OCI-LY1 (cell line): Measurements from ENCODE around the gene GJB2.
"Not testable (repeated sequence)": the region's sequence is repeated elsewhere in the genome, so short reads cannot be mapped to it uniquely, and the experiment has no call there.

ENCODE experiments used
- H2AFZ ChIP-seq: fragments of 200-600 bp; sonication (generic), shearing (Covaris generic); 2 replicates; pipeline ENCODE4 v1.6.0; 2014; ENCODE audit warnings: antibody characterized with exemption, mild to moderate bottlenecking, low read length
- H3F3A ChIP-seq: fragments of 200-600 bp; sonication (generic), shearing (Covaris generic); 2 replicates; pipeline ENCODE4 v1.6.0; 2014; ENCODE audit warnings: mild to moderate bottlenecking, antibody characterized with exemption, low read length, moderate library complexity; ENCODE audit not compliant: insufficient read depth
- H3K27ac ChIP-seq: fragments of 200-600 bp; sonication (generic); 2 replicates; pipeline ENCODE4 v1.5.1; 2014; ENCODE audit warnings: low read length, mixed run types, mild to moderate bottlenecking, low read depth; ENCODE audit not compliant: poor library complexity, severe bottlenecking
- H3K27me3 ChIP-seq: fragments of 200-600 bp; sonication (generic); 2 replicates; pipeline ENCODE4 v1.6.0; 2014; ENCODE audit warnings: antibody characterized with exemption, mild to moderate bottlenecking, low read length, moderate library complexity; ENCODE audit not compliant: insufficient read depth
- H3K36me3 ChIP-seq: fragments of 200-600 bp; sonication (generic); 2 replicates; pipeline ENCODE4 v1.6.1; 2014; ENCODE audit warnings: mild to moderate bottlenecking, antibody characterized with exemption, low read length, moderate library complexity, mixed read lengths; ENCODE audit not compliant: insufficient read depth
- H3K4me1 ChIP-seq: fragments of 200-600 bp; sonication (generic); 2 replicates; pipeline ENCODE4 v1.5.1; 2014; ENCODE audit warnings: mild to moderate bottlenecking, low read length, moderate library complexity; ENCODE audit not compliant: insufficient read depth, severe bottlenecking
- H3K4me2 ChIP-seq: fragments of 200-600 bp; sonication (generic), shearing (Covaris generic); 2 replicates; pipeline ENCODE4 v1.6.1; 2014; ENCODE audit warnings: low read length
- H3K4me3 ChIP-seq: fragments of 200-600 bp; sonication (generic); 2 replicates; pipeline ENCODE4 v1.5.1; 2014; ENCODE audit warnings: low read length, low read depth, mild to moderate bottlenecking, mixed read lengths; ENCODE audit not compliant: poor library complexity, severe bottlenecking
- H3K79me2 ChIP-seq: fragments of 200-600 bp; shearing (Covaris generic); 2 replicates; pipeline ENCODE4 v1.6.1; 2016; ENCODE audit warnings: mixed run types, low read length, mixed read lengths; ENCODE audit not compliant: insufficient read depth
- H3K9ac ChIP-seq: fragments of 200-600 bp; sonication (generic), shearing (Covaris generic); 2 replicates; pipeline ENCODE4 v1.6.1; 2014; ENCODE audit warnings: mild to moderate bottlenecking, low read length, mixed read lengths
- H3K9me2 ChIP-seq: fragments of 200-600 bp; sonication (generic), shearing (Covaris generic); 2 replicates; pipeline ENCODE4 v1.6.1; 2014; ENCODE audit warnings: low read depth, mild to moderate bottlenecking, low read length, mixed read lengths
- H3K9me3 ChIP-seq: fragments of 200-600 bp; shearing (Covaris generic); 2 replicates; pipeline ENCODE4 v1.6.1; 2014; ENCODE audit warnings: low read length, mixed read lengths
- H4K20me1 ChIP-seq: fragments of 200-600 bp; sonication (generic), shearing (Covaris generic); 2 replicates; pipeline ENCODE4 v1.6.0; 2016; ENCODE audit warnings: mild to moderate bottlenecking, low read length; ENCODE audit not compliant: insufficient read depth
- EZH2 ChIP-seq: fragments of 200-600 bp; sonication (generic), shearing (Covaris generic); IDR thresholded peaks from 2 replicates; pipeline ENCODE4 v1.8.0; 2017; ENCODE audit warnings: borderline replicate concordance, mixed run types, mild to moderate bottlenecking, antibody characterized with exemption, low read length, moderate library complexity, mixed read lengths
- TF ChIP-seq, protein P1 (sequence below): fragments of 200-600 bp; sonication (generic), shearing (Covaris generic); IDR thresholded peaks from 2 replicates; pipeline ENCODE4 v1.5.1; 2017; ENCODE audit warnings: mild to moderate bottlenecking, antibody characterized with exemption, low read length, moderate library complexity, mixed read lengths

GJB2 gene

DNA sequence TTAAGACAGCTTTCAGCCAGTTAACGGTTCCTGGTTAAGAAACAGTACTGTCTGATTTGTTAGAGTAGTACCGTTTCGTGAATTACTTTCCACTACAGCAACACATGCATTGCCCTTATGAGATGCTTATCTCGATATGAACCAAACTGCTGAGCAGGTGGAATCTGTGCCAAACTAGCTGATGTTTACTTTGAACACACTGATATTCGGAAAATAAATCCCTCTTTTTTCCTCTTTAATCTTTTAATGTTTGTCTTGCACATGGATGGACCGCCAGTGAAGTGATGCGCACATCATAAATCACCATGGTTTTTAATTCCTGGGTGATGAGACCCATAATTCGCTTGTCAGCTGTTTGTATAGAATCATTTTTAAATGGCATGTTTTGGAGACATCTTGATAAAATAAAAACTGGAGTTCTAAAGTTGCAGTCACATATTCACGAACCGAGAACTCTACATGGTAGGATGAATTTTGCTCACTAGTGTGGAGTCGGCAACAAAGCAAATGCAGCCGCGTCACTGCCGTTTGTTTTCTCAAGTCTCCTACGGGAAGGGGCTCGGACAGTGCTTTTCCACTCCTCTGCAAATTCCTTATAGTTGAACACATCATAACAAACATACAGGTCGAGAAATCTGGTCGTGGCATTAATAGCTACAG is 33.0 kb downstream of the GJB2 start:
- Histone ChIP-seq H2AFZ (no peak overlapping the region), H3K79me2 (no peaks in the 10 kb centered on the region), H3K4me2 (no peak overlapping the region), H3F3A (no peaks in the 10 kb centered on the region), H3K9me3 (no peaks in the 10 kb centered on the region), H3K36me3 (no peaks in the 10 kb centered on the region), H3K27ac (no peak overlapping the region), H3K9ac (no peak overlapping the region), H3K9me2 (no peaks in the 10 kb centered on the region), H3K27me3 (no peaks in the 10 kb centered on the region; the same call in 1 of the 2 replicates), H4K20me1 (no peaks in the 10 kb centered on the region), H3K4me3 (no peak overlapping the region), H3K4me1 (peaks cover 11% of the 10 kb centered on the region)
- no peak for TF ChIP-seq EZH2
- TF ChIP-seq, protein P1, sequence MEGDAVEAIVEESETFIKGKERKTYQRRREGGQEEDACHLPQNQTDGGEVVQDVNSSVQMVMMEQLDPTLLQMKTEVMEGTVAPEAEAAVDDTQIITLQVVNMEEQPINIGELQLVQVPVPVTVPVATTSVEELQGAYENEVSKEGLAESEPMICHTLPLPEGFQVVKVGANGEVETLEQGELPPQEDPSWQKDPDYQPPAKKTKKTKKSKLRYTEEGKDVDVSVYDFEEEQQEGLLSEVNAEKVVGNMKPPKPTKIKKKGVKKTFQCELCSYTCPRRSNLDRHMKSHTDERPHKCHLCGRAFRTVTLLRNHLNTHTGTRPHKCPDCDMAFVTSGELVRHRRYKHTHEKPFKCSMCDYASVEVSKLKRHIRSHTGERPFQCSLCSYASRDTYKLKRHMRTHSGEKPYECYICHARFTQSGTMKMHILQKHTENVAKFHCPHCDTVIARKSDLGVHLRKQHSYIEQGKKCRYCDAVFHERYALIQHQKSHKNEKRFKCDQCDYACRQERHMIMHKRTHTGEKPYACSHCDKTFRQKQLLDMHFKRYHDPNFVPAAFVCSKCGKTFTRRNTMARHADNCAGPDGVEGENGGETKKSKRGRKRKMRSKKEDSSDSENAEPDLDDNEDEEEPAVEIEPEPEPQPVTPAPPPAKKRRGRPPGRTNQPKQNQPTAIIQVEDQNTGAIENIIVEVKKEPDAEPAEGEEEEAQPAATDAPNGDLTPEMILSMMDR: no peak

DNA sequence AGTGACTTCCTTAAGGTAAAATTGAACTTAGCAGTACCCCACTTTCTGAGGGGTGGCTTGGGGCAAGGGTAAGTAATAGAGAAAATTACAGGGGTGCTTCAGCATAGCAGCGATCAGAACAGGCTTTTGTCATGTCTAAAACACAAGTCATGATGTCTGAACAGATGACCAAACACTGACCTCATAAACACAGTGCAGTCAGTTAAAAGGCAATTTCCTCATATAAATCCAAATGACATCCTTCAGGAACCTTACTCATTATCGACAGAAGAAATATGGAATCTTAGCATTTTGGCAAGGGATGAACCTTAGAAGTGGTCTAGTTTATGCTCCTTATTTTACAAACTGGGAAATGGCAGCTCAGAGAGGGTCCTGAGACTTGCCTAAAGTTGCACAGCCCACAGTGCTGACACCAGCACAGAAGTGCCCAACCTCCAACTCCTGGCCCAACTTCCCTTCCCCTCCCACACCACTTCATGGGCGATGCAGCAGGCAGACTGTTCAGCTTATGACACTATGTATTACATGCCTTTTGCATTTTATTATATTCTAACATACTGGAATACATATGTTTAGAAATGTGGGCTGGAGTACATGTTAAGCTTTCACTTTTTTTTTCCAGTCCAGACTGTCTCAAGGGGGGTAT is 35.5 kb downstream of the GJB2 start:
- Histone ChIP-seq H3K4me1 (peaks cover 11% of the 10 kb centered on the region), H3K4me3 (no peak overlapping the region), H3K4me2 (no peak overlapping the region), H3K9me2 (no peaks in the 10 kb centered on the region), H3K9me3 (no peaks in the 10 kb centered on the region), H3K27ac (no peak overlapping the region), H3K27me3 (no peaks in the 10 kb centered on the region; the same call in 1 of the 2 replicates), H2AFZ (no peak overlapping the region), H3K79me2 (no peaks in the 10 kb centered on the region), H3K36me3 (no peaks in the 10 kb centered on the region), H4K20me1 (no peaks in the 10 kb centered on the region), H3K9ac (no peak overlapping the region), H3F3A (no peaks in the 10 kb centered on the region; the same call in 1 of the 2 replicates)
- no peak for TF ChIP-seq EZH2
- TF ChIP-seq, protein P1: no peak

DNA sequence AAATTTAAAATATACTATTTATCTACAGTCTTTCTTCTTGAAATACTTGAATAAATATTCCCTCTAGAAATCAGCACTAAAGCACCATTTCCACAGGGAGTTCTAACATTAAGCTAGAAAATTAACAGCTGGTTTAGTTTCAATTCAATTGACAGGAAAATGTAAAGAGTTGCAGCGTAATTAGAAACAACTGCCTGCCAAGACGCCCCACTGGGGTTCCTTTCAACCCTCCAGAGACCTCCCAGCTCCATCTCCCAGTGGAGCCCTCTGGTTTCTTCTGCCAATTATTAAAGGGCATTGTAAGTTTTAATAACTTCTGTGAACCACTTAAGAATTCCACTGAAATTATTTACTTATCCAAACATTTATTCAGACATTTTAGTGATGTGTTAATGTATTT is 36.0 kb downstream of the GJB2 start:
- Histone ChIP-seq H3K9me3 (no peaks in the 10 kb centered on the region), H3K79me2 (no peaks in the 10 kb centered on the region), H3F3A (no peaks in the 10 kb centered on the region; the same call in 1 of the 2 replicates), H3K36me3 (no peaks in the 10 kb centered on the region), H2AFZ (no peak overlapping the region), H3K9me2 (no peaks in the 10 kb centered on the region), H4K20me1 (no peaks in the 10 kb centered on the region), H3K4me3 (no peak overlapping the region), H3K9ac (no peak overlapping the region), H3K27me3 (no peaks in the 10 kb centered on the region), H3K4me1 (peaks cover 10% of the 10 kb centered on the region), H3K27ac (no peak overlapping the region), H3K4me2 (no peak overlapping the region)
- no peak for TF ChIP-seq EZH2
- TF ChIP-seq, protein P1: no peak

DNA sequence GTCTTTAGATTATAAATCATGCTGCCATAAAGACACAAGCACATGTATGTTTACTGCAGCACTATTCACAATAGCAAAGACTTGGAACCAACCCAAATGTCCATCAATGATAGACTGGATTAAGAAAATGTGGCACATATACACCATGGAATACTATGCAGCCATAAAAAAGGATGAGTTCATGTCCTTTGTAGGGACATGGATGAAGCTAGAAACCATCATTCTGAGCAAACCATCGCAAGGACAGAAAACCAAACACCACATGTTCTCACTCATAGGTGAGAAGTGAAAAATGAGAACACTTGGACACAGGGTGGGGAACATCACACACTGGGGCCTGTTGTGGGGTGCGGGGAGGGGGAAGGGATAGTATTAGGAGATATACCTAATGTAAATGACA is 39.4 kb downstream of the GJB2 start:
- not testable (repeated sequence) for H3K4me3 ChIP-seq, H4K20me1 ChIP-seq, H3K9me3 ChIP-seq, H3F3A ChIP-seq, H3K4me2 ChIP-seq, H3K79me2 ChIP-seq, H3K27ac ChIP-seq, H3K27me3 ChIP-seq, H3K9ac ChIP-seq, H3K4me1 ChIP-seq, H3K9me2 ChIP-seq, H2AFZ ChIP-seq, H3K36me3 ChIP-seq
